GM12873 (cell line): ENCODE data around the gene TCAP.

Experiments used
- CTCF ChIP-seq: IDR thresholded peaks from 2 replicates; pipeline ENCODE4 v1.5.1; 2012; ENCODE audit warnings: low read depth, mild to moderate bottlenecking, moderate library complexity, low read length, control low read depth; ENCODE audit not compliant: insufficient read depth; ENCODE audit errors: missing control alignments

The TCAP gene

GRCh38 chr17:39653662-39654331 is 11.4 kb upstream of the TCAP start:
- peak; percentile 98 for TF ChIP-seq CTCF

GRCh38 chr17:39655105-39655504 is 10.0 kb upstream of the TCAP start:
- no peak for TF ChIP-seq CTCF

DNA sequence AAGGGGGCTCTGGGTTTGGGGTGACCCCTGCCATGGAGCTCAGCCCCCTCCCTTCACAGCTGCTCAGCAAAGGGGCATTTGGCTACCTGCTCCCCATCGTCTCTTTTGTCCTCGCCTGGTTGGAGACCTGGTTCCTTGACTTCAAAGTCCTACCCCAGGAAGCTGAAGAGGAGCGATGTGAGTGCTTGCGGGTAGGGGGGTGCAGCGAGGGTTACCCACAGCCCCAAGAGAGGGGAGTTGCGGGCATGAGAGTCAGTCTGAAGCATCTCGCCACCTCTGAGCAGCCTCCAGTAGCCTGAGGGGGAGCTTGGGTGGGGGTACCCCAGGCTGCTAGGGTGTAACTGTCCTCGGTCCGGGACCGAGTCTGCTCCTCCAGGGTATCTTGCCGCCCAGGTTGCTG is 6.8 kb upstream of the TCAP start:
- TF ChIP-seq CTCF = no peak

- TF ChIP-seq CTCF = no peak
Observed at GRCh38 chr17:39658760-39659159, 6.4 kb upstream of the TCAP start.

DNA sequence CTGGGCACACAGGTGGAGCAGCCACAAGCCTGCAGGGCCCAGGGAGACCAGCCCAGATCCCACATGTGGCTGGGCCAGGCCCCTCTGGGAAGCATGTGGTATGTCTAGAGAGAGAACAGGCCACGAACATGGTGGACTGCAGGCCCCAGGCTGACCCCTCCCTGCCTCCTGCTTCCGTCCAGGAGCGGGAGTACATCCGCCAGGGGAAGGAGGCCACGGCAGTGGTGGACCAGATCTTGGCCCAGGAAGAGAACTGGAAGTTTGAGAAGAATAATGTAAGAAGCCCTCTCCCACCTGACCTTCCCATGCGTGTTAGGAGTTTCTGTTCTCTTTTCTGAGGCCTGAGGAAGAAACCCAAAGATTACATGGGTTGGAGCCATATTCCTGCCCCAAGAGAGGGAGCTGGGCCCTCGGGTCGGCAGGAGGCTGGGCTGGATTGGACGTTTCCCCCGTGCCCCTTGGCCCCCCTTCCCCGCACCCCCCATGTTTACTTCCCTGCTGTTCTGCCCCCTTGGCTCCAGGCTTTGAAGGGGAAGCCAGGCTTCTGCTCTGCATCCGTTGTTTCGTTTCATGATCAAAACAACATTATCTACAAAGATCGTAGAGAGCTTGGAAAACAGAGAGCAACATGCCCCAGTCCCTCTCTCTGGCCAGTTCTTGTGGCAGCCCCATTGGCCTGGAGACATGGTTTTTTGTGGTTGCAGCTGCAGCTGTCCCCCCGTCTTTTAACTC is 5.7 kb upstream of the TCAP start:
- no peak for TF ChIP-seq CTCF

DNA sequence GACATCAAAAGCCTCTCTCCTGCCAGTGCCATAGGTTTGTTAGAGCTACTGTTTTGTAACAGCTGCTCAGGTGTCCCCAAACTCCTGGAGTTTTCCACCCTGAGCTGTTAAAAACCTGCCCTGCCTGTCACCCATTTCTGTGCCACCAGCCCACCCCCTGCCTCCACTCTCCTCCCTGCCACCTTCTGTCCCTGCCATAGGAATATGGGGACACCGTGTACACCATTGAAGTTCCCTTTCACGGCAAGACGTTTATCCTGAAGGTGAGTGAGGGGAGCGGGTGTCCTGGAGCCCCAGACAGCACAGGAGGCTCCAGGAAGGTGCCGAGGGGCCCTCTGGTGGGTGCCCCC is 5.2 kb upstream of the TCAP start:
- no peak for TF ChIP-seq CTCF

GRCh38 chr17:39660397-39661385 is 4.5 kb upstream of the TCAP start:
- no peak for TF ChIP-seq CTCF
